ENCODE data around the gene CRYBA4. TPM values are rescaled to one million over a fixed set of nuclear protein-coding genes. Genes with fewer than 3 reads are reported as not detected.

The CRYBA4 gene
- total and polyA plus RNA-seq, 2 experiments from 2014 or later = 1.5 TPM; not detected in 1

DNA sequence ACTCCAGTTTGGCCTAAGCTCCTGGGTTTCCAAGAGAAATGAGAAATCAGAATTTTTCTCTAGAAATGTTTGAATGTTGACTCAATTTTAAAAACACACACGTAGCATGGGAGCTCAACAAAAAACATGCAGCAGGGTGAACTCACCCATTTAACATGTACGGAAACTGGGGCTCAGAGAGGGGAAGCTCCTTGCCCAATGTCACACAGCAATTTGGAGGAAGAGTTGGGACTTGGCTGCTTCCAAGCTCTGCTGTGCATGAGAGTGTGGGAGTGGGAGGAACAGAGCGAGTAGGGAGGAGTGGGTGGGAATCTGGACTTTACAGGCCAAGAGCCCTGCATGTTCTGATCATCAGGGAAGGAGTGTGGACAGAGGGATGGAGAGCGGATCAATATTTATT is 37.8 kb upstream of the CRYBA4 start:
- H3K4me1 Mint-ChIP-seq = peaks cover 70% of the 10 kb centered on the region
- peak overlapping the region; percentile 31; the same call in 1 of the 3 replicates for H3K4me3 Mint-ChIP-seq
- no peak overlapping the region for H3K4me3 ChIP-seq
- peaks cover 50% of the 10 kb centered on the region for H3K36me3 Mint-ChIP-seq (ENCODE audit: low read depth)
- H2AFZ ChIP-seq = no peak overlapping the region
- H3K36me3 ChIP-seq (ENCODE audit: insufficient read depth) = peaks cover 3% of the 10 kb centered on the region; the same call in 1 of the 2 replicates
- ATAC-seq (no peak), DNase-seq (ENCODE audit: low spot score) (no peak)
- H3F3A ChIP-seq (replicated peaks; ENCODE audit: low read depth) = peaks cover 32% of the 10 kb centered on the region; the same call in 1 of the 2 replicates
- H3K27ac ChIP-seq (ENCODE audit: low read depth) = peak overlapping the region; percentile 60; the same call in 1 of the 2 replicates
- TF ChIP-seq NANOG (IDR thresholded peaks at IDR 0.05; ENCODE audit: borderline replicate concordance) = no peak
- TF ChIP-seq, protein P1, sequence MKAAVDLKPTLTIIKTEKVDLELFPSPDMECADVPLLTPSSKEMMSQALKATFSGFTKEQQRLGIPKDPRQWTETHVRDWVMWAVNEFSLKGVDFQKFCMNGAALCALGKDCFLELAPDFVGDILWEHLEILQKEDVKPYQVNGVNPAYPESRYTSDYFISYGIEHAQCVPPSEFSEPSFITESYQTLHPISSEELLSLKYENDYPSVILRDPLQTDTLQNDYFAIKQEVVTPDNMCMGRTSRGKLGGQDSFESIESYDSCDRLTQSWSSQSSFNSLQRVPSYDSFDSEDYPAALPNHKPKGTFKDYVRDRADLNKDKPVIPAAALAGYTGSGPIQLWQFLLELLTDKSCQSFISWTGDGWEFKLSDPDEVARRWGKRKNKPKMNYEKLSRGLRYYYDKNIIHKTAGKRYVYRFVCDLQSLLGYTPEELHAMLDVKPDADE (IDR thresholded peaks at IDR 0.05) = no peak
- H3K9me3 Mint-ChIP-seq = no peaks in the 10 kb centered on the region; the same call in 2 of the 3 replicates
- H3K9me2 ChIP-seq (ENCODE audit: insufficient read depth) = no peaks in the 10 kb centered on the region
- no peaks in the 10 kb centered on the region for H3K27me3 ChIP-seq (ENCODE audit: insufficient read depth)
- H3K4me2 ChIP-seq = peak overlapping the region; percentile 38; the same call in 1 of the 2 replicates
- H3K27ac Mint-ChIP-seq = peak overlapping the region; percentile 33; the same call in 1 of the 2 replicates
- peaks cover 7% of the 10 kb centered on the region for H3K27me3 Mint-ChIP-seq (ENCODE audit: insufficient read depth, low read depth, poor library complexity)
- peaks cover 69% of the 10 kb centered on the region for H3K4me1 ChIP-seq (ENCODE audit: insufficient read depth)
- H4K20me1 ChIP-seq (replicated peaks; ENCODE audit: insufficient read depth) = peaks cover 51% of the 10 kb centered on the region
- peaks cover 97% of the 10 kb centered on the region for H3K79me2 ChIP-seq (replicated peaks; ENCODE audit: insufficient read depth)

DNA sequence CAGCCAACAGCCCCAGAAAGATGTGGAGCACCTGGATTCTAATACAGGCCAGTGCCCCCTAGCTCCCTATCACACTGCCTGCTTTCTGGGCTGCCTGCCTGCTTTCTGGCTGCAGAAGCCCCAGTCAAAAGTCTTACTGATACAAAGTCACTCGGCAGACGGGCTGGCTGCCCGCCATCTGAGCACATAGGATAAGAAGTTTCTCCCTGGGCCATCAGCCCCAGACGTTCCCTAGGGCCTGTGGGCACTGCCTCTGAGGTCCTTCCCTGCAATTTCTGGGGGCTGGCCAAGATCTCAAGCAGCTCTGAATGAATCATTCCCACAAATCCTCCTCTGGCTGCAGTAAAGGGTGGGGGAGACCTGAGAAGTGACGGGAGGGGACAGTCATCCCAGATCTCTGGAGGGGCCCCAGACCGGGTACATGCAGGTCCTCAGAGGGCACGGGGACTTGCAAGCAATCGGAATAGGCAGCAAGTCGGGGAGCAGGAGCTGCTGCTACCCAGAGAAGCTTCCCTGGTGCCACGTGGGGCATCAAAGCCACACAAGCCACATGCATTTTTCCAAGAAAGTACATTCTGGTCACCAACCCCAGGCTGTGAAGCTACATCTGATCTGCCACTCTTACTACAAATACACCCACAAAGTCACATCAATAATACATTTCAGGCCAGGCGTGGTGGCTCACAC is 36.5 kb upstream of the CRYBA4 start:
- H3K36me3 Mint-ChIP-seq (ENCODE audit: low read depth) = peaks cover 52% of the 10 kb centered on the region
- TF ChIP-seq, protein P2, sequence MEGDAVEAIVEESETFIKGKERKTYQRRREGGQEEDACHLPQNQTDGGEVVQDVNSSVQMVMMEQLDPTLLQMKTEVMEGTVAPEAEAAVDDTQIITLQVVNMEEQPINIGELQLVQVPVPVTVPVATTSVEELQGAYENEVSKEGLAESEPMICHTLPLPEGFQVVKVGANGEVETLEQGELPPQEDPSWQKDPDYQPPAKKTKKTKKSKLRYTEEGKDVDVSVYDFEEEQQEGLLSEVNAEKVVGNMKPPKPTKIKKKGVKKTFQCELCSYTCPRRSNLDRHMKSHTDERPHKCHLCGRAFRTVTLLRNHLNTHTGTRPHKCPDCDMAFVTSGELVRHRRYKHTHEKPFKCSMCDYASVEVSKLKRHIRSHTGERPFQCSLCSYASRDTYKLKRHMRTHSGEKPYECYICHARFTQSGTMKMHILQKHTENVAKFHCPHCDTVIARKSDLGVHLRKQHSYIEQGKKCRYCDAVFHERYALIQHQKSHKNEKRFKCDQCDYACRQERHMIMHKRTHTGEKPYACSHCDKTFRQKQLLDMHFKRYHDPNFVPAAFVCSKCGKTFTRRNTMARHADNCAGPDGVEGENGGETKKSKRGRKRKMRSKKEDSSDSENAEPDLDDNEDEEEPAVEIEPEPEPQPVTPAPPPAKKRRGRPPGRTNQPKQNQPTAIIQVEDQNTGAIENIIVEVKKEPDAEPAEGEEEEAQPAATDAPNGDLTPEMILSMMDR (conservative IDR thresholded peaks at IDR 0.05; ENCODE audit: low read depth in 2 of 2) = peak in 1 of 2 experiments; percentile 16; a peak in 1 of 4 replicates
- no peak for TF ChIP-seq JUNB (IDR thresholded peaks at IDR 0.05; ENCODE audit: unreplicated experiment)
- H3K9me3 Mint-ChIP-seq = no peaks in the 10 kb centered on the region; the same call in 2 of the 3 replicates
- no peak overlapping the region for H2AFZ ChIP-seq
- H3K4me2 ChIP-seq = peak overlapping the region; percentile 43
- peaks cover 9% of the 10 kb centered on the region for H3K27me3 Mint-ChIP-seq (ENCODE audit: insufficient read depth, low read depth, poor library complexity)
- peak overlapping the region; percentile 60 for H3K27ac ChIP-seq (ENCODE audit: low read depth)
- H3K27me3 ChIP-seq (ENCODE audit: insufficient read depth) = no peaks in the 10 kb centered on the region
- H3K4me1 Mint-ChIP-seq = peaks cover 61% of the 10 kb centered on the region
- H3K36me3 ChIP-seq (ENCODE audit: insufficient read depth) = peaks cover 3% of the 10 kb centered on the region; the same call in 1 of the 2 replicates
- peak overlapping the region; percentile 60 for H3K27ac Mint-ChIP-seq
- H3K4me3 ChIP-seq = no peak overlapping the region
- peaks cover 58% of the 10 kb centered on the region for H3K4me1 ChIP-seq (ENCODE audit: insufficient read depth)
- H3F3A ChIP-seq (replicated peaks; ENCODE audit: low read depth) = peaks cover 27% of the 10 kb centered on the region; the same call in 1 of the 2 replicates
- DNase-seq (ENCODE audit: low spot score) = no peak
- peaks cover 52% of the 10 kb centered on the region for H4K20me1 ChIP-seq (replicated peaks; ENCODE audit: insufficient read depth)
- no peaks in the 10 kb centered on the region for H3K9me2 ChIP-seq (ENCODE audit: insufficient read depth)
- no peak for ATAC-seq
- no peak overlapping the region; the same call in 2 of the 3 replicates for H3K4me3 Mint-ChIP-seq
- peaks cover 91% of the 10 kb centered on the region for H3K79me2 ChIP-seq (replicated peaks; ENCODE audit: insufficient read depth)

Measured in GM23338 (cell line).